GM06990 (cell line): ENCODE measurements around the gene STK24.
"Not testable (repeated sequence)": the region's sequence is repeated elsewhere in the genome, so short reads cannot be mapped to it uniquely, and the experiment has no call there.

Experiments used
- DNase-seq: peaks from one replicate; pipeline ENCODE4 v3.0.0-alpha.2; 2011; ENCODE audit not compliant: insufficient read length; ENCODE audit errors: extremely low read depth
- H3K27me3 ChIP-seq: replicated peaks from 2 replicates; pipeline ENCODE4 v1.6.0; 2011; ENCODE audit warnings: low read length; ENCODE audit not compliant: control insufficient read depth, insufficient read depth
- H3K36me3 ChIP-seq: 2 replicates; pipeline ENCODE4 v1.5.1; 2011; ENCODE audit warnings: low read length; ENCODE audit not compliant: control insufficient read depth, insufficient read depth
- H3K4me3 ChIP-seq: replicated peaks from 2 replicates; pipeline ENCODE4 v1.5.1; 2011; ENCODE audit warnings: low read depth, mild to moderate bottlenecking, control low read depth, low read length
- CTCF ChIP-seq: IDR thresholded peaks from 2 replicates; pipeline ENCODE4 v1.5.1; 2011; ENCODE audit warnings: low read length, control low read depth, mild to moderate bottlenecking, inconsistent platforms; ENCODE audit not compliant: insufficient read depth, poor library complexity, severe bottlenecking

The STK24 gene

DNA sequence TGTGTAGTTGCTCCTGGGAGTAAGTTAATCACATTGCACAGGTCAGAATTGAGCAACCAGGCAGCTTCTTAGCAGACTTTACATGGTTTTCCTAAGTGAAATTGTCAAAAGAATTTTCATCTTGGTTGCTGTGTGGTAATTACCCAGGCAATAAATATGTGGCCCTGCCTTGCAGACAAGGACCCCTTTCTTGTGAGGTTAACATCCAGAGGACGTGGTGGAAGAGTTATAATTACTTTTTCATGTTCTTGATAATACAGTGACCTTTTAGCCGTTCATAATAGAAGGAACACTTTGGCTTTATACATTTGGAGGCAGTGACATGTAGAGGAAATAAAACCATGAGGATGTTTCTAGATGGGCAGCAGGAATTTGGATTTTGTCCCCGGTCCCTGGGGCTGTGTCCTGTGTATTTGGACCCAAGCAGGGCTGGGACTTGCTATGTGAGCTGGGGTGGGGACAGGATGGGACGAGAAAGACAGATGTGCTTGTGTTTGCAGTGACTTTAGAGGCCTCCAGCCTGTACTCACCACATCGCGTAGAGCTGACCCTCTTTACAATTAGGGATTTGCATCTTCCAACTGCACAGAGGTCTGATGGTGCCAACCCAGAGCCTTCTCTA is 156.2 kb downstream of the STK24 start:
- Histone ChIP-seq H3K27me3 (no peaks in the 10 kb centered on the region), H3K4me3 (no peak overlapping the region), H3K36me3 (no peaks in the 10 kb centered on the region)
- no peak for TF ChIP-seq CTCF
- DNase-seq, result no peak

DNA sequence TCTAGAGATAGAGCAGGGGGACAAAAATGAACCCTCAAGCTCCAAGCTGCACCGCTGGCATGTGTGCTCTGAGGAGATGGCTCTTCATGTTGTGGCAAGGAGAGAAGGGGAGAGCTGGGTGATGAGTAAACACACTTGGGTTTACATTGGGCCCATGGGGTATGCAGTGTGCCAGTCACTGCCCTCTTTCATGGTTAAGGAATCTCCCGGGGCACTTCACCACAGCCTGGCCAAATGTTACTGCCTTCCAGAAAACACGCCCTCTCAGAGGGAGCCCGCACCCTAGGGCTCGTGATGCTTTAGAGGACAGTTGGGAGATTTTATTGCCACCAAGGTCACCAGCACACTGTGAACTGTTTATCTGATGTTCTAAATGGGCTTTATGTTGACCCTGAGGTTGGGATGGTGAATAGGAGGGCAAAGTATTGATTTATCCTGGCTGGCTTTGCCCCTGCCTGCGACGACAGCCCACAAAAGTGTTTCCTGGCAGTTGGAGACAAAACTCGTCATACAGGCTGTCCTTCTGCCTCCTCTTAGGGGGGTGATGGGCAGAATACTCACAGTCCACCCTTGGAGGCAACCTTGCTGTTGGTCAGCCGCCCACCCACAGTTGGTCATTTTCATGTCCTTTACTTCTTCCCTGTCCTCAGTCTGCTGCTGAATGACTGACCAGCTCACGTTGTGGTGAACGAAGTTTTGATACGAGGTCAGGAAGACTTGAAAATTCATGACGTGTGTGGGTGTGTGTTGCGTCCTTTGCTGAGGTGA is 156.9 kb downstream of the STK24 start:
- no peak for DNase-seq
- TF ChIP-seq CTCF, result no peak
- no peaks in the 10 kb centered on the region for H3K27me3 ChIP-seq
- H3K4me3 ChIP-seq, result no peak overlapping the region
- no peaks in the 10 kb centered on the region for H3K36me3 ChIP-seq

DNA sequence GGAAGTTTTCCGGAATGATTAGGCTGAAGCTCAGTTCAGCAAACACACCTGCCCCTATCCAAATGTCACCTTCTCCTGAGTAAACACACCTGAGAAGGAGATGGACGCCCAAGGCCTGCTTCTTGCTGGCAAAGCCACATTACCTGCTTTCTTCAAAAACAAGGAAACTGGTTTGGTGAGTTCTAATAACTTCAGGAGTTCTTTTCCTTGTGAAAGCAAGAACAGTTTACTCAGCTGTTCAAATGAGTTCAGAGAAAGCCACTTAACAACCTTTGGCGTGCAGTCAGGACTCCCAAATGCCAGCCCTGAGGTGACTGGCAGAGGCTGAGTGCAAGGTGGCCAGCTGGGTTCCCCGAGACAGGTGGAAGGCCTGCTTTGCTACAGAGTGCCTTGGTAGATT is 160.5 kb downstream of the STK24 start:
- DNase-seq, result no peak
- Histone ChIP-seq H3K27me3 (no peaks in the 10 kb centered on the region; the same call in 1 of the 2 replicates), H3K36me3 (no peaks in the 10 kb centered on the region), H3K4me3 (no peak overlapping the region)
- TF ChIP-seq CTCF, result no peak

DNA sequence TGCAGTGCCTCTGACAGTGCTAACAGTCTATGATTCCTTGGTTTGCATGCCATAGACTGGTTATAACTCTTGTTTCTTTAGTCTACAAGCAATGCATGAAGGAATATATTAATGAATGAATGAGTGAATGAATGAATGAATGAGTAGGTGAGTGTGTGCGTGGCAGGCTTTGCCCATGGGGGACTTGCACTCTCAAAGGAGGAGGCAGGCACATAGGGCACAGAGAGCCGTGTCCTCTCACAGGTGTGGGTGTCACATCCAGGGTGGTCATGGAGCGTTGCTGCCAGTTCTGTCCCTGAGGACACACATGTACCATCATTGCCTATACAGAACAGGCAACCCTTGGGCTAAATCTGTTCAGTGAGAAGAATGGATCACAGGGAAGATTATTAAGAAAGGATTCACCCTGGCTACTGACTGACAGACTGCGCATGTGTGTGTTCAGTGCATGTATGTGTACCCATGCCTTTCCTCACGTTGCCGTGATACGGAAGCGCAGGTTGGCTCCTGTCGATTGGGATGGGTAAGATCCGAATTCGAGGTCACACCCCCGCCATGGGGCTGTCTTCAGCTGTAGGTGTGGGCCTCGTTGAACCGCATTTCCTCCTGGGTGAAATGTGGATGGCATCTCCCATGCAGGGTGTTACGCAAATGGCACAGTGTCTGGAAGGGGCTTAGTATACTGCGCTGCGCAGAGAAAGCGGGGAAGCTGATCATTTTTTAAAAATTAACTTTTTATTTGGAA is 161.4 kb downstream of the STK24 start:
- Histone ChIP-seq H3K36me3 (no peaks in the 10 kb centered on the region), H3K27me3 (no peaks in the 10 kb centered on the region; the same call in 1 of the 2 replicates), H3K4me3 (no peak overlapping the region)
- no peak for DNase-seq
- no peak for TF ChIP-seq CTCF

DNA sequence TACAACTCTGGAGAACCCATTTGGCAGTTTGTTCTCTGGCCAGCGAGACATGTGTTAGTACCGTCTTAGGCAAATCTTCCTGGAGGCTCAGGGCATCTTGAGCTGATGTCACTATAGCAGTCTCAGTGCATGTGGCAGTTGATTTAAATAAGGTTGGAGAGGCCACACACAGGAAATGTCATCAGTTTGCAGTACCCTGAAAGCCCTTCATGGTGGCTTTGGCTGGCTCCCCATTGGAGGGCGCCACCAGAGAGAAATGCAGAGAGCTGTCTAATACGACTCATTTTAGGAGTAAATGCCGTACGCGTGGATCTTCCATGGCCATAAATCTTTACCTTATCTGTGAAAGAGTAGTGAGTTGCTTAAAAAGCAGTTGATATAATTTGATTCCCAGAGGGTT is 163.1 kb downstream of the STK24 start:
- no peaks in the 10 kb centered on the region; the same call in 1 of the 2 replicates for H3K36me3 ChIP-seq
- TF ChIP-seq CTCF, result no peak
- no peaks in the 10 kb centered on the region; the same call in 1 of the 2 replicates for H3K27me3 ChIP-seq

GRCh38 chr13:98413278-98413677 is 163.6 kb downstream of the STK24 start:
- H3K27me3 ChIP-seq, H3K4me3 ChIP-seq, H3K36me3 ChIP-seq, DNase-seq: not testable (repeated sequence)

More for the DNA sequence above, 163.1 kb downstream of the STK24 start:
- H3K4me3 ChIP-seq, result no peak overlapping the region
- no peak for DNase-seq
